GM21360 (cell line): Measurements from ENCODE around the gene FNDC11.
"Not testable (repeated sequence)": the region's sequence is repeated elsewhere in the genome, so short reads cannot be mapped to it uniquely, and the experiment has no call there.

Experiments
- ATAC-seq: cut with Tn5 transposase; IDR thresholded peaks from one replicate; pipeline ENCODE4 v1.9.1; 2021; ENCODE audit warnings: mild to moderate bottlenecking, moderate library complexity; ENCODE audit not compliant: unreplicated experiment

The FNDC11 gene

GRCh38 chr20:63565021-63565698 lies 11.2 kb downstream of the FNDC11 start:
- no peak for ATAC-seq

DNA sequence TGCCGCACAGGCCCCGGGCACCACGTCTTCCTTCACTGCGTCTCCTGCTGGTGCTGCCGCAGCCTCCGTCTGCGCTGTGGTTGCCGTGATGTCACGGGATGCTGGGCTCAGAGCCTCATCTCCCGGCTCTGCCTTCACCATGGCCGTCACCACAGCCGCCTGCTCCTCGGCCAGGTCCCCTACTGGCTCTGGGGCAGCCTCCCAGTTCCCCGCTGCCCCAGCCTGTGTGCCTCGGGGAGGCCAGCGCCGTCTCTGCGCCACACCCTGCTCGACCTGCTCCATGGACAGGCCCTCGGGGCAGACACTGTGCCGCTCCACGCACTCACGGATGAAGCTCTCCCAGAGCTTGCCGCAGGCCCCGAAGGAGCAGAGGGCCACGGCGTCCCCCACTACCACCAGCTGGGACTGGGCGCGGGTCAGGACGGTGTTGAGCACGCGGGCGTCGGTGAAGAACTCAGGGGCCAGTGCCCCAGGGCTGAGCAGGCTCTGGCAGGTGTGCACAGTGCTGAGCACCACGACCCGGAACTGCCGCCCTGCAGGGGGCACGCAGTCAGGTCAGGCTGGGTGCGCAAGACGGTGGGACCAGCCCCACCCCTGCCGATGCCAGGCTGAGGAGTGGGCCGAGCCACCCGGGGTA lies 11.9 kb downstream of the FNDC11 start:
- no peak for ATAC-seq

DNA sequence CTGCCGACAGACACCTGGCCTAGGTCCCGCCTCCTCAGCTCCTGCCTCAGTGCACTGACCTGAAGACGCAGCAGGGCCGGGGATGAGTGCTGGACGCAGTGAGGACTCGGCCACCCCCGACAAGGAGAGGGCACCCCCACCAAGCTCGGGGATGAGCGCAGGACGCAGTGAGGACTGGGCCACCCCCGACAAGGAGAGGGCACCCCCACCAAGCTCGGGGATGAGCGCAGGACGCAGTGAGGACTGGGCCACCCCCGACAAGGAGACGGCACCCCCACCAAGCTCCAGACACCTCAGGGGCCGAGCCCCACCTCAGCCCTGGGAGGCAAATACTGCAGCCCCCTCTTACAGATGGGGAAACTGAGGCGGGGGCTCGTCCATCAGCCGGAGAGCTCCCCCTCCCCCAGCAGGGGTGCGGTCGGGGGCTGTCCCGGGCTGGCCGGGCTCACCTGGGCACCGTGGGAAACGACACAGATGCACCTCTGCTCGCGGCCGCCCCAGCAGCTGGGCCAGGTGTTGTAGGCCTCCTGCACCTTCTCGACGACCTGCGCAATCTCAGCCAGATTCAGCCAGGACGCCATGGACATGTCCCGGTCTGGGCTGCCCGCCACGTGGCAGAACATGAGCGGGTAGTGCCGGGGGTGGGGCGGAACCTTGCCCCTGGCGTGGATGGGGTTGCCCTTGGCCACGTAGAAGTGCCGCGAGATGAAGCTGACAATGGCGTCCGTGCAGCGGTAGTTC lies 12.6 kb downstream of the FNDC11 start:
- ATAC-seq, result no peak

DNA sequence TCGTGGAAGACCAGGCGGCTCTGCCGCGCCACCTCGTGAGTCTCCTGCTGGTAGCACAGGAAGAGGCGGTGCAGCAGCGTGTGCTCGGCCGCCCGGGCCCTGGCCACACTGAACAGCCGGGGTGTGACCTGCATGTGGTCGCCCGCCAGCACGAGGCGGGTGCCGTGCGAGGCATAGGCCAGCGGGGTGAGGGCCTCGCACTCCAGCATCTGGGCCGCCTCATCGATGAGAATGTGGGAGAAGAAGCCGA lies 13.1 kb downstream of the FNDC11 start:
- ATAC-seq, result no peak

DNA sequence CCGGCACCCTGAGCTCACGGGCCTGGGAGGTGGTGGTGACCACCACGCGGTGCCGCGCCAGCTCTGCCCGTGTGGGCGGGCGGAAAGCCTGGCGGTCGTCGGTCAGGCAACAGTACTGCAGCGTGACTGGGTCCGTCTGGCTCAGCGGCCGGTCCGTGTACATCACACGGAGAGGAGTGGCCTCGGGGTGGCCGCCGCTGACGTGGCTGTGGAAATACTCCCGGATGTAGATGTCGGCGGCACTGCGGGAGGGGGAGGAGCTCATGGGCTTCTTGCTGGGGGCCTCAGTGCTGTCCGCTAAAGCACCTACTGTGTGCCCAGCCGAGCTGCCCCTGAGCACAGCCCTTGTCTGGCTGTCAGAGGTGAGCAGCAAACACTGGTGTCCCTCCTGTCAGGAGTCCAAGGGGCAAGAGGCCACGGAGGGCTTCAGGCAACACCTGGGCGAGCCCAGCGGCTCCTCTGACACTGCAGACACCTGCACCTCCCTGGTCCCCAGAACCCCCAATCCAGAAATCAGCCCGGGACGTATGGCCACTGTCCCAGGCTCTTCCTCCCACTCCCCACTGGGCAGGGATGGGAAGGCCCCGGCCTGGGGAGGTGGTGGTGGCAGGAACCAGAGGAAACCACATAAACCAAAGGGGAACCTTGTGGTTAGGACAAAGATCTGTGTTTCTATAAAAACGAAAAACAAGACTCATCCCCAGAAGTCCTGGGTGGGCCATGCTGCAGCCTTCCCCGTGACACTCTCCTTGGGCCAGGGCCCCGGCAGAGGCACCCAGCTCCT lies 13.6 kb downstream of the FNDC11 start:
- ATAC-seq, result peak; percentile 63

DNA sequence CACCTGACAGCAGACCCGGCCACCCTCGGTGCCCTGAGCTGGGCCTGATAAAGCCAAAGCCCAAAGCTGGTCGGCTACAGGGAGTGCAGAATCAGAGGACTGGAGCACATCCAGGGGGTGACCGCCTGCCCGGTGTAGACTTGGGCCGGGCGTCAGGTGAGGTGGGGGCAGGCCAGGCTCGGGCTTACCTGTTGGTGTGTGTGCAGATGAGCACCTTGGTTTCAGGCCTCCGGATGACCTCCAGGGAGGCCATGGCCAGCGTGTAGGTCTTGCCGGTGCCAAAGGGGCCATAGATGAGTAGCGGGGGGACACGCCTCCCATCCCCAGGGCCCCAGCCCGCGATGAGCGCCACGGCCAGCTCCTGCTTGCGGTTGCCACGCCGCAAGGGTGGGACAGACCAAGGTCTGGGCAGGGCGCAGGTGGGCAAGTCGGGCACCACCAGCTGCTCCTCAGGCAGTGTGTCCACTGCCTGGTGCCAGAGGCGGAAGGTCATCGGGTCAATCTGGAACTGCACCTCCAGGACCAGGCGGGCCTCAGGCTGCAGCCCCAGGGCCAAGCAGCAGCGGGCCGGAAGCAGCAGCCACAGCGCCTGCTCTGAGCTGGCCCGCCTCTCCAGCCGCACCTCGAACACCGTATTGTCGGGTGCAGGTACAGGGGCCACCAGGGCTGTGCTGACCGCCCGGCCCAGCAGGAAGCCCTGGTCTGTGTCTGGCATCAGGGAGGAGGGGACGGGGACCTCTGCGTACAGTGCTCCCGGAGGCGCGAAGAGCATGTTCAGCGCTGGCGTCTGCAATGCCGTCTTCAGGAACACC lies 14.4 kb downstream of the FNDC11 start:
- peak; percentile 5 for ATAC-seq

GRCh38 chr20:63568986-63569949 lies 15.3 kb downstream of the FNDC11 start:
- ATAC-seq, result no peak

DNA sequence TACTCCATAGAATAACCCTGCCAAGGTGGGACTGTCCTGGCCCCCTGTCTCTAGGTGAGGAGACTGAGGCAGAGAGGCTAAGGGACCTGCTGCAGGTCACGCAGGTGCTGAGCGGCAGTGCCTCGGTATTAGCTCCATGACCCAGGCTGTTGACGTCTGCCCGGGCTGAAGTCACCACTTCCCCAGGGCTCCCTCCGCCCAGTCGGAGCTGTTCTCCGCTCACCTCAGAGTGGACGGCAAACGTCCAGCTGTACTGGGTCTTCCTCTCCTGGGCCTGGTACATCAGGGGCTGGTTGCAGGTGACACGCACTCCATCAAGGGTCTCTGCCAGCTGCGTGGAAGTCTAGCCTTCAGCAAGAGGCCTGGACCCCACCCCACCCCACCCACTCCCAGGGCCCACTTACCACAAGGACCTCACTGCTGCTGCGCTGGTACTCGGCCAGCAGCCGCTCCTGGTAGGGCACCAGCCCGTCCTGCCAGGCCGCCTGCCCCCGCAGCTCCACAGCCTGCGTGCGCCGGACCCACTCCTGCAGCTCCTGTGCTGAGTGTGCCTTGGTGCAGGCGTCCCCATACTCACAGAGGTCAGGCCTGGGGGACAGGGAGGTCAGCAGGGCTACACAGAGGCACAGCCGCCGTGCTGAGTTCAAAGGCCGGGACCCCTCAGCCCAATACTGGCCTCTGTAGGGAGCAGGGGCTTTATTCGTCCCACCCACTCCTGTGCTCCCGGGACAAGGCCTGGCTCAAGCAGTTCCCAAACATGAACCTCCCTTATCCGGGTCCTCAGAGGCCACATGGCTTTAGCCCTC lies 16.5 kb downstream of the FNDC11 start:
- ATAC-seq, result no peak

DNA sequence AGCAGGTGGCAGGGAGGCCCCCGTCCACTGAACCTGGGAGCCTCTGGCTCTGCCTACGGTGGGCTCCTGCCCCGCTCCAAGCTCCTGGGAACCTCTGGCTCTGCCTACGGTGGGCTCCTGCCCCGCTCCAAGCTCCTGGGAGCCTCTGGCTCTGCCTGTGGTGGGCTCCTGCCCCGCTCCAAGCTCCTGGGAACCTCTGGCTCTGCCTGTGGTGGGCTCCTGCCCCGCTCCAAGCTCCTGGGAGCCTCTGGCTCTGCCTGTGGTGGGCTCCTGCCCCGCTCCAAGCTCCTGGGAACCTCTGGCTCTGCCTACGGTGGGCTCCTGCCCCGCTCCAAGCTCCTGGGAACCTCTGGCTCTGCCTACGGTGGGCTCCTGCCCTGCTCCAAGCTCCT lies 17.1 kb downstream of the FNDC11 start:
- not testable (repeated sequence) for ATAC-seq

DNA sequence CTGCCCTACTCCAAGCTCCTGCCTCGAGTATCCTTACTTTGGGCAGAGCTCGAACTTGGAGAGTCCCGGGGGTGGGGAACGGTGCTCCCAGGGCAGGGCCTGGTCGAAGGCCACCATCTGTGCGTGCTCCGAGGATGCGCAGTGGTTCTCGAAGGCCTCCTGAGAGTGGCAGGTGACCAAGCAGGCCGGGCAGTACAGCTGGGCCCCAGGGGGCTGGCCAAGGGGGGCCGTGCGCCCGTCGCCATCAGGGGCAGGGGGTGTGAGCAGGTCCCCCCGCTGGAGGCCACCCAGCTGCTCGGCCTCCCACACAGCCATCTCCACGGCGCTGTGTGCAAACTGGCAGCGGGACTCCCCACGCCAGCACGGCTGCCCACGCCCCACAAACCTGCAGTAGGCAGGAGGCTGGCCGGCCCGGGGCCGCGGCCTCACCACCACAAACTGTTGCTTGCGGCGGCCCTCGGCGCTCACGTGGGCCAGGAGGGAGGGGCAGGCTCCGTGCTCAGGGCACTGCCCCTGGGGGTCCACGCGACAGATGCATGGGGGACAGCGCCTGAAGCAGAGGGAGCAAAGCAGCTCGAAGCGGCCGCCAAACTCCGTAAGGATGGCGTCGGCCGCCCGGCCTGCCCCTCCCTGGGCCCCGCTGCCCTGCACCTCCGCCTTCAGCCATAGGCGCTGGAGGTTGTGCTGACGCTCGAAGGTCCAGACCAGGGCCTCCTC lies 18.3 kb downstream of the FNDC11 start:
- no peak for ATAC-seq

- ATAC-seq, result no peak
Observed at GRCh38 chr20:63572788-63573646, 19.1 kb downstream of the FNDC11 start.

DNA sequence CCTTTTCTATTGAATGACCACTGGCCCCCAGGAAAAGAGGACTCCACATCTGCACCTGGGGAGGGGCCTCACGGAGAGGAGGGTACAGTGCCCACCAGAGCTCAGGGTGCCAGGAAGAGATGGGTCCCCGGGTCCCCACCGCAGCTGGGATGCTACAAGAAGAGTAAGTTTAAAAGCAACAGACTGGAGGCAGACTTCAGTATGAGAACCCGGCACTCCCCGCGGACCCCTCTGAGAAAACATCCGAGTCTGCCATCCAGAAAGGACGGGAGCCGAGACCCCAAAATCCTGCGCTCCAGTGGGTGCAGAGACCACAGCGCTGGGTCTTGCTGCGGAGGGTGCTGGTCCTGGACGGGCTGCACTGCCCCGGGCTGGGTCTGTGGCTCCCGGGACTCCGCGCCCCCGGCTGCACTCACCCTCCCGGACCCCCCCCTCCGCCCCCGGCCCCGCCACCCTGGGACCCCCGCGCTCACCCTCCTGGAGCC lies 19.7 kb downstream of the FNDC11 start:
- no peak for ATAC-seq

DNA sequence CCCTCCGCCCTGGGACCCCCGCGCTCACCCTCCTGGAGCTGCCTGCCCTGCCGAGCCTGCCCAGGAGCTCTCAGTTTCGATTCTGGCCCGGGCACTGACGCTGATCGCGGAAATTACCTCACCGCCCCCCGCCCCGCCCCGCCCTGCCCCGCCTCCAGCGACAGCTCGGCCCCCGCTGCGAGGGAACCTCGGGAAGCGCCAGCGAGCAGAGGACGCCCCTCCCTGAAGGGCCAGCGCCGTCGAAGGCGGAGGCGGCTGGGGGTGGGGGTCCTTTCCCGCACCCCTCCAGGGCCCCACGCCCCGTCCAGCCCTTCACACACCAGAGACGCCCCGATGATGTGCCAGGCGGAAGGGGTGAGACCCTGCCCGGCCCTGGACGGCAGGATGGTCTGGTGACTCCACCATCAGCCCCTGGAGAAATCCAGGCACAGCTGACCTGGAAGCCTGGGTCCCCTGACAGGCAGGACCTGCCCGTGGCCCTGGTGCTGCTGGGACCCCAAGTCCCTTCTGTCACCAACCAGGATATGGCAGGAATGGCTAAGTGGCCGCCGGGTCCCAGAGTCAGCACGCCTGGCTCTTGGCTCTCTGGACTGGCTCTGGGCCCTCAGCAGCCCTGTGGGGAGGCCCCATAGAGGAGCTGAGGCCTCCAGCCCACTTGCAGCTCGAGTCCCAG lies 20.3 kb downstream of the FNDC11 start, which contains the start of gene HELZ2:
HELZ2 (minus strand) TSS at position 84 of the 673 bp plus-strand sequence. CDS start 1,854 bp downstream, outside the sequence.
- ATAC-seq, result peak; percentile 48

DNA sequence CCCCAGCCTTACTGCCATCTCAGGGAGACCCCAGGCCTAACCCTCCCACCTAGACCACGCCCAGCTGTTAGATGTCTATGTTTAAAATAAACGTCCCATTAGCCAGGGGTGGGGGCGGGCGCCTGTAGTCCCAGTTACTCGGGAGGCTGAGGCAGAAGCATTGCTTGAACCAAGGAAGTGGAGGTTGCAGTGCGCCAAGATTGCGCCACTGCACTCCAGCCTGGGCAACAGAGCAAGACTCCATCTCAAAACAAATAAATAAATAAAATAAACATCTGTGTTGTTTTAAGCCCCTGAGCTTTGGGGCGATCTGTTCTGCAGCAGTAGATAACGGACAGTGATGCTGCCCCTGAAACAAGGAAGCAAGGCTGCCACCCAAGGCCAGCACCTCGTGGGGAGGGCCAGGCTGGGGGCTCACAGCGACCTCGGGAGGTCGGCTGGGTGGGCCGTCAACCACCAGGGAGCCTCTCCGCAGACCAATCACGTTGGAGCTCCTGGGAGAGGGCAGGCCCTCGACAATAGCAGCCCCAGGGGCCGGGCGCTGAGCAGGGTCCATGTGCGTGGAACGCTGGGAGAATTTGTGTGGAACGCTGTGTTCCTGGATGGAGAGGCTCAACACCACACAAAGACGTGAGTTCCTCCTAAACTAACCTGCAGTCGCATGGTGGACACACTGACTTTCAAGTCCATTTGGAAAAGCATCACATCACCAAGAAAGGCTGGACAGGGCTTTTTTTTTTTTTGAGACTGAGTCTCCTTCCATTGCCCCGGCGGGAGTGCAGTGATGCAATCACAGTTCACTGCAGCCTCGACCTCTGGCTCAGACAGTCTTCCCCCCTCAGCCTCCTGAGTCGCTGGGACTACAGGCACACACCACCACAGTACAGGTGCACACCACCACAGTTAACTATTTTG lies 21.1 kb downstream of the FNDC11 start:
- ATAC-seq, result no peak

- no peak for ATAC-seq
Observed at GRCh38 chr20:63576311-63576710, 22.4 kb downstream of the FNDC11 start.
